ENCODE data around the gene ANGPT4. TPM values are rescaled to one million over a fixed set of nuclear protein-coding genes. Genes with fewer than 3 reads are reported as not detected.

Gene ANGPT4
- total and polyA plus RNA-seq, 4 donors = 0.30 to 0.57 (median 0.44) TPM

GRCh38 chr20:825710-826421 is 90.3 kb downstream of the ANGPT4 start:
- Histone ChIP-seq H3K36me3 (ENCODE audit: control insufficient read depth, insufficient read depth, low read length) (no peaks in the 10 kb centered on the region), H3K4me3 (ENCODE audit: low read depth, low read length) (no peak overlapping the region), H3K27ac (ENCODE audit: low read depth, low read length) (no peak overlapping the region), H3K4me1 (ENCODE audit: control insufficient read depth, insufficient read depth, low read length) (peaks cover 7% of the 10 kb centered on the region), H3K9me3 (ENCODE audit: control insufficient read depth, insufficient read depth, low read length) (no peaks in the 10 kb centered on the region), H3K27me3 (ENCODE audit: control insufficient read depth, insufficient read depth, low read length) (no peaks in the 10 kb centered on the region)
- DNase-seq (ENCODE audit: low read depth in 4 of 6, low spot score in 6 of 6) = no peak
- WGBS (ENCODE audit: insufficient coverage) = 90% methylated on average over 5 of the region's 9 CpGs

GRCh38 chr20:824916-825315 is 91.2 kb downstream of the ANGPT4 start:
- Histone ChIP-seq H3K4me3 (ENCODE audit: low read depth, low read length) (no peak overlapping the region), H3K27me3 (ENCODE audit: control insufficient read depth, insufficient read depth, low read length) (no peaks in the 10 kb centered on the region), H3K9me3 (ENCODE audit: control insufficient read depth, insufficient read depth, low read length) (no peaks in the 10 kb centered on the region), H3K36me3 (ENCODE audit: control insufficient read depth, insufficient read depth, low read length) (no peaks in the 10 kb centered on the region), H3K4me1 (ENCODE audit: control insufficient read depth, insufficient read depth, low read length) (peaks cover 7% of the 10 kb centered on the region), H3K27ac (ENCODE audit: low read depth, low read length) (no peak overlapping the region)
- DNase-seq (ENCODE audit: low read depth in 4 of 6, low spot score in 6 of 6) = no peak
- 94% methylated on average over 4 of the region's 4 CpGs for WGBS (ENCODE audit: insufficient coverage)

- Histone ChIP-seq H3K36me3 (ENCODE audit: control insufficient read depth, insufficient read depth, low read length) (no peaks in the 10 kb centered on the region), H3K9me3 (ENCODE audit: control insufficient read depth, insufficient read depth, low read length) (no peaks in the 10 kb centered on the region), H3K27ac (ENCODE audit: low read depth, low read length) (no peak overlapping the region), H3K27me3 (ENCODE audit: control insufficient read depth, insufficient read depth, low read length) (no peaks in the 10 kb centered on the region), H3K4me1 (ENCODE audit: control insufficient read depth, insufficient read depth, low read length) (peaks cover 7% of the 10 kb centered on the region), H3K4me3 (ENCODE audit: low read depth, low read length) (no peak overlapping the region)
- WGBS (ENCODE audit: insufficient coverage) = 100% methylated on average over 1 of the region's 4 CpGs
- no peak for DNase-seq (ENCODE audit: low read depth in 4 of 6, low spot score in 6 of 6)
Measured at GRCh38 chr20:824490-824889, 91.6 kb downstream of the ANGPT4 start.

GRCh38 chr20:823574-823902 is 92.6 kb downstream of the ANGPT4 start:
- H3K9me3 ChIP-seq (ENCODE audit: control insufficient read depth, insufficient read depth, low read length) = no peaks in the 10 kb centered on the region
- H3K4me1 ChIP-seq (ENCODE audit: control insufficient read depth, insufficient read depth, low read length) = peaks cover 7% of the 10 kb centered on the region
- H3K27ac ChIP-seq (ENCODE audit: low read depth, low read length) = no peak overlapping the region
- 81% methylated on average over 3 of the region's 4 CpGs for WGBS (ENCODE audit: insufficient coverage)
- no peak for DNase-seq (ENCODE audit: low read depth in 4 of 6, low spot score in 6 of 6)
- H3K4me3 ChIP-seq (ENCODE audit: low read depth, low read length) = no peak overlapping the region
- H3K27me3 ChIP-seq (ENCODE audit: control insufficient read depth, insufficient read depth, low read length) = no peaks in the 10 kb centered on the region
- H3K36me3 ChIP-seq (ENCODE audit: control insufficient read depth, insufficient read depth, low read length) = no peaks in the 10 kb centered on the region

- 50% methylated on average over 10 of the region's 12 CpGs for WGBS (ENCODE audit: insufficient coverage)
- Histone ChIP-seq H3K27me3 (ENCODE audit: control insufficient read depth, insufficient read depth, low read length) (no peaks in the 10 kb centered on the region), H3K36me3 (ENCODE audit: control insufficient read depth, insufficient read depth, low read length) (no peaks in the 10 kb centered on the region), H3K27ac (ENCODE audit: low read depth, low read length) (no peak overlapping the region), H3K9me3 (ENCODE audit: control insufficient read depth, insufficient read depth, low read length) (no peaks in the 10 kb centered on the region), H3K4me1 (ENCODE audit: control insufficient read depth, insufficient read depth, low read length) (peaks cover 7% of the 10 kb centered on the region), H3K4me3 (ENCODE audit: low read depth, low read length) (no peak overlapping the region)
- DNase-seq (ENCODE audit: low read depth in 4 of 6, low spot score in 6 of 6) = no peak
Measured at GRCh38 chr20:822651-823573, 93.2 kb downstream of the ANGPT4 start.

GRCh38 chr20:821731-822065 is 94.4 kb downstream of the ANGPT4 start:
- Histone ChIP-seq H3K4me3 (ENCODE audit: low read depth, low read length) (no peak overlapping the region), H3K9me3 (ENCODE audit: control insufficient read depth, insufficient read depth, low read length) (no peaks in the 10 kb centered on the region), H3K4me1 (ENCODE audit: control insufficient read depth, insufficient read depth, low read length) (peaks cover 7% of the 10 kb centered on the region), H3K27me3 (ENCODE audit: control insufficient read depth, insufficient read depth, low read length) (no peaks in the 10 kb centered on the region), H3K36me3 (ENCODE audit: control insufficient read depth, insufficient read depth, low read length) (no peaks in the 10 kb centered on the region), H3K27ac (ENCODE audit: low read depth, low read length) (no peak overlapping the region)
- WGBS (ENCODE audit: insufficient coverage) = 100% methylated on average over 2 of the region's 3 CpGs
- DNase-seq (ENCODE audit: low read depth in 4 of 6, low spot score in 6 of 6) = no peak

- 82% methylated on average over 4 of the region's 6 CpGs for WGBS (ENCODE audit: insufficient coverage)
- H3K36me3 ChIP-seq (ENCODE audit: control insufficient read depth, insufficient read depth, low read length) = no peaks in the 10 kb centered on the region
- no peak overlapping the region for H3K27ac ChIP-seq (ENCODE audit: low read depth, low read length)
- H3K9me3 ChIP-seq (ENCODE audit: control insufficient read depth, insufficient read depth, low read length) = no peaks in the 10 kb centered on the region
- peaks cover 7% of the 10 kb centered on the region for H3K4me1 ChIP-seq (ENCODE audit: control insufficient read depth, insufficient read depth, low read length)
- no peak overlapping the region for H3K4me3 ChIP-seq (ENCODE audit: low read depth, low read length)
- no peak for DNase-seq (ENCODE audit: low read depth in 4 of 6, low spot score in 6 of 6)
- H3K27me3 ChIP-seq (ENCODE audit: control insufficient read depth, insufficient read depth, low read length) = no peaks in the 10 kb centered on the region
Measured at GRCh38 chr20:821046-821730, 94.9 kb downstream of the ANGPT4 start.

- 73% methylated on average over 2 of the region's 3 CpGs for WGBS (ENCODE audit: insufficient coverage)
- no peaks in the 10 kb centered on the region for H3K36me3 ChIP-seq (ENCODE audit: control insufficient read depth, insufficient read depth, low read length)
- H3K27ac ChIP-seq (ENCODE audit: low read depth, low read length) = no peak overlapping the region
- peaks cover 7% of the 10 kb centered on the region for H3K4me1 ChIP-seq (ENCODE audit: control insufficient read depth, insufficient read depth, low read length)
- no peak overlapping the region for H3K4me3 ChIP-seq (ENCODE audit: low read depth, low read length)
- H3K27me3 ChIP-seq (ENCODE audit: control insufficient read depth, insufficient read depth, low read length) = no peaks in the 10 kb centered on the region
- no peaks in the 10 kb centered on the region for H3K9me3 ChIP-seq (ENCODE audit: control insufficient read depth, insufficient read depth, low read length)
- no peak for DNase-seq (ENCODE audit: low read depth in 4 of 6, low spot score in 6 of 6)
Measured at GRCh38 chr20:820323-820953, 95.7 kb downstream of the ANGPT4 start.
